HG03460 (cell line): ENCODE data around the gene LRP1-AS.

Experiments used
- ATAC-seq: cut with Tn5 transposase; IDR thresholded peaks from one replicate; pipeline ENCODE4 v1.9.1; 2021; ENCODE audit not compliant: unreplicated experiment

The LRP1-AS gene

GRCh38 chr12:57180321-57180989, 33.0 kb upstream of the LRP1-AS start:
- no peak for ATAC-seq

DNA sequence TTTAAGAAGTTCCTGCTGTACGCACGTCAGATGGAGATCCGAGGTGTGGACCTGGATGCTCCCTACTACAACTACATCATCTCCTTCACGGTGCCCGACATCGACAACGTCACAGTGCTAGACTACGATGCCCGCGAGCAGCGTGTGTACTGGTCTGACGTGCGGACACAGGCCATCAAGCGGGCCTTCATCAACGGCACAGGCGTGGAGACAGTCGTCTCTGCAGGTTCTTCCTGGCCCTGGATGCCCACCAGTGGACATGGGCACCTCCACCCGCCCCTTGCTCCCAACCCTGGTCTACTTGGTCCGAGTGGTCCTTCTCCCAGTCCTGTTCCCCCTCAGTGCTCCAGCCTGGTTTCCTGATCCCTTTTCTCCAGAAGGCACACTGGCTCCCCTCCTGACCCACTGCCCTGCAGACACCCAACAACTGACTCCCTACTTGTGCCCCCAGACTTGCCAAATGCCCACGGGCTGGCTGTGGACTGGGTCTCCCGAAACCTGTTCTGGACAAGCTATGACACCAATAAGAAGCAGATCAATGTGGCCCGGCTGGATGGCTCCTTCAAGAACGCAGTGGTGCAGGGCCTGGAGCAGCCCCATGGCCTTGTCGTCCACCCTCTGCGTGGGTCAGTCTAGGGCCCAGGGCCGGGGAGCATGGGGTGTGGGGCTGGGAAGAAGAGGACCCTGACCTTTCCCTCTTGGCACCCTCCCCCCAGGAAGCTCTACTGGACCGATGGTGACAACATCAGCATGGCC, 32.1 kb upstream of the LRP1-AS start:
- no peak for ATAC-seq

- ATAC-seq = no peak
Measured at GRCh38 chr12:57178213-57178612, 30.8 kb upstream of the LRP1-AS start.

GRCh38 chr12:57177354-57177753, 29.9 kb upstream of the LRP1-AS start:
- no peak for ATAC-seq

DNA sequence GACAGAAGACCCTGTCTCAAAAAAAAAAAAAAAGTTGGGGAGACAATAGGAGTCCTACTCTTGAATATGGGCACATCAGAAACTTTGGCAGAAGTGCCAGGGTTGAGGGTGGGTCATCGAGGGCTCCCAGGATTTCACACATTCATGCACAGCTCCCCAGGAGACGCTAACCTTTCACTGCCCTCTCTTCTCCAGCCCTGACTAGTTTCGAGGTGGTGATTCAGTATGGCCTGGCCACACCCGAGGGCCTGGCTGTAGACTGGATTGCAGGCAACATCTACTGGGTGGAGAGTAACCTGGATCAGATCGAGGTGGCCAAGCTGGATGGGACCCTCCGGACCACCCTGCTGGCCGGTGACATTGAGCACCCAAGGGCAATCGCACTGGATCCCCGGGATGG, 29.4 kb upstream of the LRP1-AS start:
- no peak for ATAC-seq

- ATAC-seq = no peak
Measured at GRCh38 chr12:57176139-57176477, 28.7 kb upstream of the LRP1-AS start.

GRCh38 chr12:57175428-57176138, 28.2 kb upstream of the LRP1-AS start:
- ATAC-seq = no peak

GRCh38 chr12:57173683-57174082, 26.3 kb upstream of the LRP1-AS start:
- no peak for ATAC-seq

- ATAC-seq = no peak
Measured at GRCh38 chr12:57173089-57173488, 25.7 kb upstream of the LRP1-AS start.

DNA sequence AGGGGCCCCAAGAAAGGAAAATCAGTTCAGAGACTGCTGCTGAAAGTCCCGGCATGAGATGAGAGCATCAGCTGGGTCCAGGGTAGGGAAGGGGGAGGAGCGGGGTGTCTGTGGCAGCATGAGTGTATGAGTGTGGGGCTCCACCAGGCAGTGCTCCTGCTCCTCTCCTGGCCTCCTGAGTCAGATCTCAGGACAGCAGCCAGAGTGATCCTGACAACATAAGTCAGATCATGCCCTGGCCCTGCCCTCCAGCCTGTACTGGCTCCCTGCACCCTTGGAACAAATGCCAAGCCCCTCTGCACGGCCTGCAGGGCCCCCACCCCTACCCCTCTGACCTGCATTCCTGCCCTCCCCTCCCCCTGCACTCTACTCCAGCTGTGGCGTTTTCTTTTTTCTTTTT, 24.2 kb upstream of the LRP1-AS start:
- ATAC-seq = no peak

DNA sequence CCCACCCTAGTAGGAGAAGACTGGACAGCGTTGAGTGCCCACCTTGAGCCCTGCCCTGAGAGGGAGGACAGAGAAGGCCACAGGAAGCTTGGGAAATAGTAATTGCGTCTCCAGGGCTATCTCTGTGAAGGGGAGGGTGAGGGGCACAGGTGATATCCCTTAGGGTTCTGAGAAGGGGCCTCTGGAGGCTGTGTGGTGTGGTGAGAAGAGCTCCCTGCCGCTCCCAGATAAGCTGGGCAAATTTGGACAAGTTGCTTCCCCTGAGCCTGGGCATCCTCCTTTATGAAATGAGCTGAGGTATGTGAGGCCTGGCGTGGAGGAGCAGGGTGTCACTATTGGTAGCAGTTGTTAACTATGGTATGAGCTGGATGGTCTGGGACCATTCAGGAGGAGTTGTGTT, 23.5 kb upstream of the LRP1-AS start:
- no peak for ATAC-seq

GRCh38 chr12:57170408-57170807, 23.0 kb upstream of the LRP1-AS start:
- no peak for ATAC-seq

- no peak for ATAC-seq
Measured at GRCh38 chr12:57169969-57170368, 22.6 kb upstream of the LRP1-AS start.

GRCh38 chr12:57169046-57169795, 21.8 kb upstream of the LRP1-AS start:
- no peak for ATAC-seq

DNA sequence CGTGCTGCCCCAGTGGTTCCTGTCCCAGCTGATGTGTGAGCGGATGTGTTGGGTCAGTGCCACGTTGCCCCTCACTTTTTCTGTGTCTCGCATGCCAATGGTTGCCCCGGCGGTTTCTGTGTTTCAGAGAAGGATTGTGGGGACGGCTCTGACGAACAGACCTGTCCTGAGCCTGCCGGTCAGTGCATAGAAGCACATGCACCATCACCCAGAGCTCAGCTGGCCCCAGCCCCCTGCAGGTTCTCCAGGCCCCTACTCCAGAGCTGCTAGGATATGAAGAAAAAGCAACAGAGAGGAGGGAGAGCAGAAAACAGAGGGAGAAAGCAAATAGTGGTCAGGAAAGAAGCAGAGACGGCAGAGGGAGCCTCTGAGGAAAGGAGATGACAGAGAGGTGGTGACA, 20.6 kb upstream of the LRP1-AS start:
- no peak for ATAC-seq

DNA sequence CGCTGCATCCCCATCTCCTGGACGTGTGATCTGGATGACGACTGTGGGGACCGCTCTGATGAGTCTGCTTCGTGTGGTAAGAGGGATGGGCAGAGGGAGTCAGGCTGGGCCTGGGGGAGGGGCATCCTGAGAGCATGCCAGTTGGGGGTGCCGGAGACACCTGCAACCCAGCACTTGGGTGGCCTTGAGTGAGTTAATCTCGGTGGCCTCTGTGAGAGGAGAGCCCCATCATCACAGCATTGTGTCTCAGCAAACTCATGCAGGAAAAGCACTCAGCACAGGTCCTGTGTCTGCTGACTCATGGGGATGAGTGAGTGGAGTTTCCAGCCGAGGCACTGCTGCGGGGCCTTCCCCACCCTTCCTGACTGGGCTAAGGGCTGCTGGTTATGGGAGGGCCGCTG, 19.6 kb upstream of the LRP1-AS start:
- ATAC-seq = no peak

- ATAC-seq = no peak
Measured at GRCh38 chr12:57165741-57166140, 18.3 kb upstream of the LRP1-AS start.

DNA sequence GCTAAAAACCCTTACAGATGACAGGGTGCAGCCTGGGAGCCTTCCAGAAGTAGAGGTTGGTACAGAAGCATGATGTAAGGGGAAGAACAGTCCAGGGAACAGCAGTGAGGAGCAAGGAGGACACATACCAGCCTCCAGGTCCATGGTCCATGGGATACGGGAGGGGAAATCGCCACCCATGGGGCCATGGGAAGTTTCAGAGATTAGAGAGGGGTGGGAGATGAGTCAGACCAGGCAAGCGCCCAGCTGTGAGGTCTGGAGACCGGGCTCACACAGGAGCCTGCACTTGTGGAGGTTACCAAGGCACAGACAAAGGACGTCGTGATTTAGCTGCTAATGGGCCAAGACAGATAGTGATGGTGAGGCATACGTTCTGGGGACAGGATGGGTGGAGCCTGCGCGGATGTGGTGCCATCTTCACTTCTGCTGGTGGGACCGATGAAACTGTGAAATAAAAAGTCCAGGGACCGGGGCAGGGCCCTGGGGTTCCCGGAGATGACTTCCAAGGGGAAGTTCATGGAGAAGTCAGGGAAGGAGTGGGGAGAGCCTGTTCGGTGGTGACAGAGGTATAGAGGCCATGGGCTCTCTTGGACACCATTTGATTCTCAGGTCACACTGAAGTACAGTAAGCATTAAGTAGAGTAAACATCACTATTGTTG, 17.7 kb upstream of the LRP1-AS start:
- no peak for ATAC-seq

DNA sequence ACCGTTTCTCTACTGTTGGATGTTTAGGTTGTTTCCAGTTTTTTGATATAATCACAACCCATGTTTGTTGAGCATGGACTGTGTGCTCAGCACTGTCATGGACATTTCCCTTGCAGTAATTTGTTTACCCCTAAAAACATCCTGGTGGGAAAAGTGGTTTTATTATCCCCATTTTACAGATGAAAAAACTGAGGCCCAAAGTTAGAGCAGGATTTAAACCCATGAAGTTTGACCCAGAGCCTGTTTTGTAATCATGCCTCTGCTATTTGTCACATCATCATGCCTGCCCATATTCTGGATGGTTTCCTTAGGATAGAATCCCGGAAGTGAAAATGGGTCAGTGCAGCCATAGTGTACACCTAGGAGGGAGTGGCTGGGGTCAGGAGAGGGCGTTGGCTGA, 17.0 kb upstream of the LRP1-AS start:
- no peak for ATAC-seq

DNA sequence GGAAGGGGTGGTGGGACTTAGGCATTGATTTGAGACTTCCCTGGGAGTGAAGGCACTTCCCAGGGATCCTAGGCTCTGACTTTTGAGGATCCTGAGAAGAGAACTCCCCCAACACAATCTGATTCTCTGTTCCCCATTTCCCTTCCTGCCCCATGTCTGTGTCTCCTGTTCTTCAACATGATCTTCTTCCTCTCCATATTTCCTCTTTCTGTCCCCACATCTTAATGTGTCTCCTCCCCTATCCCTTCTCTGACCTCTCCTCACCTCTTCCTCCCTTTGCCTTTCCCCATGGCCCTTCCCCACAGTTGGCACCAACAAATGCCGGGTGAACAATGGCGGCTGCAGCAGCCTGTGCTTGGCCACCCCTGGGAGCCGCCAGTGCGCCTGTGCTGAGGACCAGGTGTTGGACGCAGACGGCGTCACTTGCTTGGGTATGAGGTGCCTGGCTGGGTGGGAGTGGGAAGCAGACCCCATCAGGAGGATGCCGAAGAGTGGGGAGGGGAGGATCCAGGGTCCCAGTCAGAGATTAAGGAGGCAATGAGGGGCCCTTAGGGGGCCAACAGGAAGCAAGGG, 15.2 kb upstream of the LRP1-AS start:
- ATAC-seq = no peak

DNA sequence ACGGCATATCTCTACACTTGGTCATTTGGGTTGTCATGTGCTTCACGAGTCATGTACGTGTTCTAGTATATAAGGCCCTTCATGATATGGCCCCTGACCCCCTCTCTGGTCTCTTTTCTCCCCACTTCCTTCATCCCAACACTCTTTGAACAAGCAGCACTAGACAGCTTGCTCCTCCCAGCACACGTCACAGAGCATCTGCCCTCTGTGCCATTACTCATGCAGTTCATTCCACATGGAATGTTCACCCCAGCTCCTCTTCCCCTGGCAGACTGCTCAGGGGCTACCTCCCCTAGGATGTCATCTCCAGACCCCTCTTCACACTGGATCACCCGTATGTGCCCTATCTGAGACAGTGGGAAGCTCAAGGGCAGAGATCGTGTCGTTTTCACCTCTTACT, 14.1 kb upstream of the LRP1-AS start:
- no peak for ATAC-seq
